ENCODE measurements around the gene CLEC2B. TPM values are rescaled to one million over a fixed set of nuclear protein-coding genes. Genes with fewer than 3 reads are reported as not detected.

CLEC2B gene
- total RNA-seq, 1 experiment from 2014 or later = not detected

- WGBS (ENCODE audit: extremely low coverage, insufficient read length, low lambda C conversion rate) = no CpG with 5 or more reads among the region's 2 CpGs
- Histone ChIP-seq H3K9ac (ENCODE audit: extremely low read depth, insufficient read length, low read length) (no peak overlapping the region), H3K23ac (ENCODE audit: insufficient read length, low read depth, low read length) (no peak overlapping the region), H2BK20ac (ENCODE audit: low read depth, low read length, poor library complexity, severe bottlenecking) (no peak overlapping the region), H3K9me3 (ENCODE audit: control insufficient read depth, low read depth, low read length) (no peaks in the 10 kb centered on the region), H2BK120ac (ENCODE audit: low read depth, low read length, poor library complexity, severe bottlenecking) (no peak overlapping the region), H4K20me1 (ENCODE audit: control insufficient read depth, insufficient read depth, insufficient read length) (no peaks in the 10 kb centered on the region), H4K91ac (ENCODE audit: insufficient read length, low read depth, low read length) (no peak overlapping the region), H2AK5ac (ENCODE audit: insufficient read length, low read length) (no peak overlapping the region), H4K5ac (ENCODE audit: insufficient read length, low read depth, low read length) (no peak overlapping the region), H3K56ac (ENCODE audit: insufficient read length, low read depth, low read length) (no peak overlapping the region), H3K79me2 (ENCODE audit: insufficient read depth, low read length) (no peaks in the 10 kb centered on the region), H3K23me2 (ENCODE audit: insufficient read length, low read depth, low read length, poor library complexity, severe bottlenecking) (no peaks in the 10 kb centered on the region), H3K4ac (ENCODE audit: low read depth, low read length) (no peak overlapping the region), H2BK5ac (ENCODE audit: insufficient read length, low read length) (no peak overlapping the region), H3T11ph (ENCODE audit: low read length) (no peak overlapping the region), H3K4me2 (ENCODE audit: insufficient read depth, insufficient read length, low read length) (no peak overlapping the region), H3K27me3 (ENCODE audit: insufficient read depth, low read length) (no peaks in the 10 kb centered on the region), H3K18ac (ENCODE audit: insufficient read length, low read depth, low read length) (no peak overlapping the region), H3K4me1 (ENCODE audit: insufficient read depth, low read length) (no peaks in the 10 kb centered on the region), H2BK15ac (ENCODE audit: low read depth, low read length) (no peak overlapping the region), H3K14ac (ENCODE audit: insufficient read depth, low read length) (no peak overlapping the region), H2BK12ac (ENCODE audit: insufficient read length, low read depth, low read length) (no peak overlapping the region), H3K27ac (ENCODE audit: insufficient read length, low read depth, low read length) (no peak overlapping the region), H4K8ac (replicated peaks; ENCODE audit: insufficient read length, low read depth, low read length) (no peak overlapping the region), H2AFZ (ENCODE audit: low read length) (no peak overlapping the region), H3K79me1 (ENCODE audit: insufficient read depth, low read depth, low read length, poor library complexity, severe bottlenecking) (no peaks in the 10 kb centered on the region)
- H3K27ac Mint-ChIP-seq = no peak overlapping the region
- DNase-seq = no peak
- peaks cover 11 to 16% of the 10 kb centered on the region in 2 experiments for H3K4me1 Mint-ChIP-seq
- no peaks in the 10 kb centered on the region; the same call in 1 of the 2 replicates for H3K27me3 Mint-ChIP-seq (ENCODE audit: low read depth)
- TF ChIP-seq CTCF (conservative IDR thresholded peaks at IDR 0.05) = no peak
- no peak overlapping the region for H3K4me3 Mint-ChIP-seq
- H3K9me3 Mint-ChIP-seq = peaks cover 15 to 21% of the 10 kb centered on the region in 2 experiments
- peaks cover 2 to 23% (median 19%) of the 10 kb centered on the region in 3 experiments; a peak in 6 of 7 replicates for H3K36me3 Mint-ChIP-seq (ENCODE audit: insufficient read depth in 1 of 3, low read depth in 3 of 3)
Measured at GRCh38 chr12:9899209-9899608, 30.1 kb upstream of the CLEC2B start.

Data from H9 (cell line).